ENCODE results near the gene PPP1R13B. TPM values are rescaled to one million over a fixed set of nuclear protein-coding genes. Genes with fewer than 3 reads are reported as not detected.

PPP1R13B gene
- total RNA-seq, 4 donors from 2014 or later: 10.4 to 24.6 (median 11.8) TPM

DNA sequence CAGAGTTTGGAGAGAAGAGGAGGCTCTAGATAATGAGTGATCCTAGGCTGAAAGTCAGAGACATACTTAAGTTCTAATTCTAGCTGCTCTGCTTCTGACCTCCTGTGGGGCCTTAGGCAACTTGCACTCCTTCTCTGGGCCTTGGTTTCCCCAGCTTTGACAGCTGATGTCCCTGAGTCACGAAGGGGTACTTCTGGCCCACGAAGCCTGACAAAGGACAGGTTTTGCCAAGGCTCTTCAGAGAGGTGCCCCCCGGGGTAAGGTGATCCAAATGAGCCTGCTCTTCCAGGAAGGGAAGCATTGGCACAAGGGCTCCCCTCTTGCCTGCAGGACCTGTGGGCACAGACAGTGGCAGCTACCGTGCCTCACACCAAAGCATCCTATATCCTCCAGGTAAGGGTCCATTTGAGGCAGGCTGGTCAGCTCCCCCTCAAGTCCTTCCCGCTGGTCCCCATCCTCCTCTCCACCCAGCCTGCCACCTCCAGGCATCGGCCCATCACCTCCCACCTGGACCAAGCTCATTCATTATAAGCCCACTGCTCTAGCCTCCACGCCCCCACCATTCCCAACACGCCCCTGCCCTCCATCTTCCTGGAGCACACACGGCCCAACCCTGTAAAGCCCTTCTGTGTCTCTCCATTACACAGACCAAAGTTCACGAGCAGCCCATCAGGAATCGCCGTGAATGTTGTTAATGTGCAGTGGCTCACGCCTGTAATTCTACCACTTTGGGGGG, 1.9 kb upstream of the PPP1R13B start:
- DNase-seq: no peak
- no peaks in the 10 kb centered on the region for H3K9me3 ChIP-seq
- H3K27ac ChIP-seq: peak overlapping the region; percentile 73 to 87 (median 84)
- intact Hi-C loops (cut with DNase I; ENCODE audit: low total_unique reads) (no loop called here), in situ Hi-C loops (cut with MboI; ENCODE audit: low sequenced_read_pairs in 4 of 4) (no loop called here)
- no peak overlapping the region for H3K4me3 ChIP-seq
- H3K27me3 ChIP-seq: no peaks in the 10 kb centered on the region
- TF ChIP-seq POLR2A (IDR thresholded peaks at IDR 0.05): no peak
- TF ChIP-seq, protein P1, sequence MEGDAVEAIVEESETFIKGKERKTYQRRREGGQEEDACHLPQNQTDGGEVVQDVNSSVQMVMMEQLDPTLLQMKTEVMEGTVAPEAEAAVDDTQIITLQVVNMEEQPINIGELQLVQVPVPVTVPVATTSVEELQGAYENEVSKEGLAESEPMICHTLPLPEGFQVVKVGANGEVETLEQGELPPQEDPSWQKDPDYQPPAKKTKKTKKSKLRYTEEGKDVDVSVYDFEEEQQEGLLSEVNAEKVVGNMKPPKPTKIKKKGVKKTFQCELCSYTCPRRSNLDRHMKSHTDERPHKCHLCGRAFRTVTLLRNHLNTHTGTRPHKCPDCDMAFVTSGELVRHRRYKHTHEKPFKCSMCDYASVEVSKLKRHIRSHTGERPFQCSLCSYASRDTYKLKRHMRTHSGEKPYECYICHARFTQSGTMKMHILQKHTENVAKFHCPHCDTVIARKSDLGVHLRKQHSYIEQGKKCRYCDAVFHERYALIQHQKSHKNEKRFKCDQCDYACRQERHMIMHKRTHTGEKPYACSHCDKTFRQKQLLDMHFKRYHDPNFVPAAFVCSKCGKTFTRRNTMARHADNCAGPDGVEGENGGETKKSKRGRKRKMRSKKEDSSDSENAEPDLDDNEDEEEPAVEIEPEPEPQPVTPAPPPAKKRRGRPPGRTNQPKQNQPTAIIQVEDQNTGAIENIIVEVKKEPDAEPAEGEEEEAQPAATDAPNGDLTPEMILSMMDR (IDR thresholded peaks at IDR 0.05 in 4 of 5, conservative IDR thresholded peaks at IDR 0.05 in 1 of 5): no peak
- no peak for ATAC-seq
- peaks cover 12 to 14% of the 10 kb centered on the region in 2 donors for H3K4me1 ChIP-seq
- no peaks in the 10 kb centered on the region for H3K36me3 ChIP-seq

DNA sequence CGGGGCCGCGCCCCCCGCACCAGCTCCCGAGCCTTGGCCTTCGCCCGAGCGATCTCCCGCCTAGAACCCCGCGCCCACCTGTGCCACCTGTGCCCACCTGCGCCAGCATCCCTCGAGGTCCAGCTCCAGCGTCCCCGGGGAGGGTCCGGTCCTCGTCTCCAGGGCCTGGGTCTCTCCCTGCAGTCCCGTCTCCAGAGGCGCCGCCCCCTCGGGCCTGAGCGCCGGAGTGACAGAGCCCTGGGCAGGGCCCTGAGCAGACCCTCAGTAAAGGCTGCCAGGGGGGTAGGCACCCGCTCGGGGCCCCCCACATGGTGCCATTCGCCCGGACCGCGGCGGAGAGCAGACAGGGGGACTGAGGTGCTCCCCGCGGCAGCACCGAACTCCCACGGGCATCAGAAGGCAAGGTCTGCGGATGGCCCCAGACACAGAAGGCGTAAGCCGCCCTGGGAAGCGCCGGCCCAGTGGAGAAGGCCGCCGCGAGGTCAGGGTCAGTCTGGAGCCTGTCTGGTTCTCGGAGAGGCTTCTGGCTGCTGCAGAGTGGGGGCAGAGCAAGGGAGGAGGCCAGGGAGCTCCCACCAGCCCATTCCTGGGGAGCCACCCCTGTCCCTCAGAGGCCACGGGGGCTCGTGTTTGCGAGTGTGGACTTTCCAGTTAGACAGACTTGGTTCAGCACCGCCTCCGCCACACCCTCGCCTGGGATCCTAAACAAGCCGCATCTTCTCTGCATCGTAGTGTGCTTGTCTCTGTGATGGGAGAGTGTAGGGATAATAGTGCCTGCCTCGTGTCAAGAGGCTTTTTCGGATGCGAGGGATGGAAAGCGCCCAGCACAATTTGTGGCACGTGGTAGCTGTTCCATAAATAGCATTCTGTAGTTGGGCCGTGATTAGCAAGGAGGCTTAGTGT, 1.1 kb upstream of the PPP1R13B start:
- Histone ChIP-seq H3K27ac (peak overlapping the region; percentile 73 to 87 (median 84)), H3K4me3 (peak overlapping the region; percentile 60 to 85 (median 72)), H3K9me3 (no peaks in the 10 kb centered on the region), H3K27me3 (no peaks in the 10 kb centered on the region), H3K4me1 (peaks cover 12 to 14% of the 10 kb centered on the region in 2 donors), H3K36me3 (no peaks in the 10 kb centered on the region)
- ATAC-seq (peak; percentile 31 to 42), DNase-seq (peak in 1 of 2 donors; percentile 29)
- TF ChIP-seq, protein P1 (IDR thresholded peaks at IDR 0.05 in 4 of 5, conservative IDR thresholded peaks at IDR 0.05 in 1 of 5): no peak
- TF ChIP-seq POLR2A (IDR thresholded peaks at IDR 0.05): no peak
- intact Hi-C loops (cut with DNase I; ENCODE audit: low total_unique reads) (no loop called here), in situ Hi-C loops (cut with MboI; ENCODE audit: low sequenced_read_pairs in 4 of 4) (no loop called here)

- Histone ChIP-seq H3K9me3 (no peaks in the 10 kb centered on the region), H3K4me1 (peaks cover 12 to 14% of the 10 kb centered on the region in 2 donors), H3K27me3 (no peaks in the 10 kb centered on the region), H3K36me3 (no peaks in the 10 kb centered on the region), H3K4me3 (peak overlapping the region; percentile 60 to 86 (median 68)), H3K27ac (peak overlapping the region; percentile 71 to 87 (median 73))
- in situ Hi-C loops (cut with MboI; ENCODE audit: low sequenced_read_pairs in 4 of 4): no loop called here
- TF ChIP-seq POLR2A (IDR thresholded peaks at IDR 0.05): no peak
- TF ChIP-seq, protein P1 (IDR thresholded peaks at IDR 0.05 in 4 of 5, conservative IDR thresholded peaks at IDR 0.05 in 1 of 5): no peak
- intact Hi-C loops (cut with DNase I; ENCODE audit: low total_unique reads): loop anchor here (1.0 to 2.0 kb wide), 4 partner anchors 38 to 284 kb away; partner anchors contain the start of genes BAG5, COA8 and KLC1
- DNase-seq (peak in 1 of 2 donors; percentile 29), ATAC-seq (peak; percentile 42 to 61)
These were observed 578 bp downstream of the PPP1R13B start for GRCh38 chr14:103846543-103847450.

- DNase-seq (no peak), ATAC-seq (no peak)
- peak overlapping the region in 3 of 4 donors; percentile 73 to 87 (median 73) for H3K27ac ChIP-seq
- in situ Hi-C loops (cut with MboI; ENCODE audit: low sequenced_read_pairs in 4 of 4): no loop called here
- no peaks in the 10 kb centered on the region for H3K9me3 ChIP-seq
- intact Hi-C loops (cut with DNase I; ENCODE audit: low total_unique reads): loop anchor here (2.0 kb wide), 3 partner anchors 37 to 283 kb away; partner anchors contain the start of genes BAG5 and COA8
- H3K4me3 ChIP-seq: peak overlapping the region; percentile 60 to 86 (median 68)
- peaks cover 14 to 19% of the 10 kb centered on the region in 2 donors for H3K4me1 ChIP-seq
- no peaks in the 10 kb centered on the region for H3K27me3 ChIP-seq
- TF ChIP-seq POLR2A (IDR thresholded peaks at IDR 0.05): no peak
- TF ChIP-seq, protein P1 (IDR thresholded peaks at IDR 0.05 in 4 of 5, conservative IDR thresholded peaks at IDR 0.05 in 1 of 5): no peak
- no peaks in the 10 kb centered on the region for H3K36me3 ChIP-seq
These were observed 1.3 kb downstream of the PPP1R13B start for GRCh38 chr14:103846097-103846496.
